ENCODE data around the gene RPS6KA1. TPM values are rescaled to one million over a fixed set of nuclear protein-coding genes. Genes with fewer than 3 reads are reported as not detected.

RPS6KA1 gene
- total RNA-seq, 5 donors from 2014 or later (not counting 1 experiment from before 2014, with no cell fraction given) = 85.8 to 123 (median 101) TPM

DNA sequence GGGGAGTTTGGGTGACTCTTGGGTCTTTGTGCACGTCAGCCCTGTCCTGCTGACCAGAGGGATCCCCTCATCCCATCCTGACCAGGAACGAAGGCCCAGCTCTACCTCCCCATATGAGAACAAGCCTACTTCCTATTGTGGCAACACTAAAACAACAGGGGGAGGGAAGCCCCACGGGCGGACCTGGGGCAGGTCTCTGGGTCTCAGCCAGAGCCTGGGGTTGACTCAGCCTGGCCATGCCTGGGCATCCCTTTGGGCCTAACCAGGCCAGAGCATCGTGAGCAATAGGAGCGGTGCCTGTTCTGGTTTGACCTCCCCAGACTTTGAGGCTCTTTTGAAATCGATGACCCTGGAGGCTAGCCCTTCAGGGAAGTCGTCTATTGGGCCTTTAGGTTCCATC, 16.8 kb downstream of the RPS6KA1 start:
- no peaks in the 10 kb centered on the region for H3K9me3 Mint-ChIP-seq
- peak overlapping the region; percentile 48 for H3K27ac ChIP-seq (ENCODE audit: low read length)
- ATAC-seq (replicated peaks in 1 of 4) = no peak
- H3K4me1 Mint-ChIP-seq = peaks cover 68 to 74% (median 73%) of the 10 kb centered on the region in 3 donors
- peak overlapping the region; percentile 66 to 87 for H3K4me3 ChIP-seq (ENCODE audit: control insufficient read depth in 1 of 2, extremely low read depth in 1 of 2, low read length in 1 of 2)
- ChIA-PET CTCF (no interaction called here), POLR2A (no interaction called here)
- DNase-seq = peak in 1 of 35 experiments; percentile 9
- H3K27ac Mint-ChIP-seq = peak overlapping the region; percentile 97
- H3K36me3 ChIP-seq (ENCODE audit: control insufficient read depth in 2 of 2, extremely low read depth in 1 of 2, insufficient read depth in 1 of 2, low read length in 1 of 2) = peaks cover 18 to 36% of the 10 kb centered on the region in 2 donors
- H3K27me3 Mint-ChIP-seq = no peaks in the 10 kb centered on the region
- H3K27me3 ChIP-seq (replicated peaks in 1 of 2; ENCODE audit: control insufficient read depth in 2 of 2, extremely low read depth in 1 of 2, insufficient read depth in 2 of 2, low read length in 1 of 2) = no peaks in the 10 kb centered on the region
- H3K4me3 Mint-ChIP-seq = peak overlapping the region; percentile 79 to 91 (median 87)
- H3K4me1 ChIP-seq (ENCODE audit: control insufficient read depth in 1 of 2, extremely low read depth in 1 of 2, insufficient read depth in 2 of 2, low read length in 2 of 2) = peaks cover 32 to 83% of the 10 kb centered on the region in 2 experiments
- WGBS (ENCODE audit: insufficient coverage) = 37% methylated on average over 5 of the region's 8 CpGs
- H3K36me3 Mint-ChIP-seq = peaks cover 29% of the 10 kb centered on the region
- H3K9me3 ChIP-seq = no peaks in the 10 kb centered on the region

DNA sequence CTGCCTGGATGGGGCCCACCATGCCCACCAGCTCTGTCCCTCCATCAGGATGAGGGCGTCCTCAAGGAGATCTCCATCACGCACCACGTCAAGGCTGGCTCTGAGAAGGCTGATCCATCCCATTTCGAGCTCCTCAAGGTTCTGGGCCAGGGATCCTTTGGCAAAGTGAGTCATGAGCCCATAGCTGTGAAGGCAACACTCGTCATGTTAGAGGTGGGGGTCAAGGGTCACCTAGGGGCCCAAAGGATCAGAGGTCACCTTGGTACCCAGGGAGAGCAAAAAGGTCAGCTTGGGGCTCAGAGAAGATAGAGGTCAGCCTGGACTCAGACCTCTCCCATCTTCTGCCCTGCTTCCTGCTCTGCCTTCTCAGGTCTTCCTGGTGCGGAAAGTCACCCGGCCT, 17.3 kb downstream of the RPS6KA1 start:
- Mint-ChIP-seq H3K4me3 (peak overlapping the region; percentile 79 to 91 (median 87)), H3K36me3 (peaks cover 33% of the 10 kb centered on the region), H3K9me3 (no peaks in the 10 kb centered on the region), H3K27ac (peak overlapping the region; percentile 97), H3K27me3 (no peaks in the 10 kb centered on the region), H3K4me1 (peaks cover 63 to 69% (median 69%) of the 10 kb centered on the region in 3 donors)
- Histone ChIP-seq H3K27me3 (replicated peaks in 1 of 2; ENCODE audit: control insufficient read depth in 2 of 2, extremely low read depth in 1 of 2, insufficient read depth in 2 of 2, low read length in 1 of 2) (no peaks in the 10 kb centered on the region), H3K4me1 (ENCODE audit: control insufficient read depth in 1 of 2, extremely low read depth in 1 of 2, insufficient read depth in 2 of 2, low read length in 2 of 2) (peaks cover 28 to 83% of the 10 kb centered on the region in 2 experiments), H3K27ac (ENCODE audit: low read length) (peak overlapping the region; percentile 48), H3K36me3 (ENCODE audit: control insufficient read depth in 2 of 2, extremely low read depth in 1 of 2, insufficient read depth in 1 of 2, low read length in 1 of 2) (peaks cover 22 to 40% of the 10 kb centered on the region in 2 donors), H3K4me3 (ENCODE audit: control insufficient read depth in 1 of 2, extremely low read depth in 1 of 2, low read length in 1 of 2) (peak overlapping the region; percentile 66 to 87), H3K9me3 (no peaks in the 10 kb centered on the region)
- CTCF ChIA-PET = no interaction called here
- POLR2A ChIA-PET = no interaction called here
- ATAC-seq (replicated peaks in 1 of 4) (no peak), DNase-seq (no peak)
- 82% methylated on average over 5 of the region's 7 CpGs for WGBS (ENCODE audit: insufficient coverage)

DNA sequence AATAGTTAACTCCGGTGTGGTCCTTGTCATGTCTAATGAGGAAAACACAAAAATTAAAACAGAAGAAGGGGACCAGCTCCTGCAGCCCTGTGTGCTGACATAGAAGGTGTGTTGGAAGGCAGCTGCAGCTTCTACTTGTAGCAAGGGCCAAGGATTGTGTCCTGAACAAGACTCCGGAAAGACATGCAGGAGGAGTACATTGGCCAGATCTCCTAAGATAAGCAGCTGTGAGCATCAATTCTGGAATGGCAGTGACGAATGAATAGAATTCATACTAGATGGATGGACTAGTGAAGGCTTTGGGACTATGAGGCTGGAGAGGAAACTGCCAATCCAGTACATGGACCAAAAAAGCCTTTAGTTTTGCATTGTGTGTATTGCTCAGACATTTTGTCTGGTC, 19.3 kb downstream of the RPS6KA1 start:
- WGBS (ENCODE audit: insufficient coverage) = 78% methylated on average over 2 of the region's 3 CpGs
- ChIA-PET POLR2A (interaction anchor here in 1 of 2 donors (0.6 kb wide), 1 partner anchor 172 kb away, joined by 3 read pairs; no protein-coding TSS in a partner anchor), CTCF (no interaction called here)
- Histone ChIP-seq H3K4me1 (ENCODE audit: control insufficient read depth in 1 of 2, extremely low read depth in 1 of 2, insufficient read depth in 2 of 2, low read length in 2 of 2) (peaks cover 19 to 73% of the 10 kb centered on the region in 2 experiments), H3K9me3 (no peaks in the 10 kb centered on the region), H3K36me3 (ENCODE audit: control insufficient read depth in 2 of 2, extremely low read depth in 1 of 2, insufficient read depth in 1 of 2, low read length in 1 of 2) (peaks cover 30 to 58% of the 10 kb centered on the region in 2 donors), H3K4me3 (ENCODE audit: control insufficient read depth in 1 of 2, extremely low read depth in 1 of 2, low read length in 1 of 2) (no peak overlapping the region), H3K27me3 (replicated peaks in 1 of 2; ENCODE audit: control insufficient read depth in 2 of 2, extremely low read depth in 1 of 2, insufficient read depth in 2 of 2, low read length in 1 of 2) (no peaks in the 10 kb centered on the region), H3K27ac (ENCODE audit: low read length) (no peak overlapping the region)
- ATAC-seq (replicated peaks in 1 of 4) (no peak), DNase-seq (no peak)
- peaks cover 42% of the 10 kb centered on the region for H3K36me3 Mint-ChIP-seq
- H3K27ac Mint-ChIP-seq = peak overlapping the region; percentile 50 to 72
- H3K4me1 Mint-ChIP-seq = peaks cover 43 to 54% (median 50%) of the 10 kb centered on the region in 3 donors
- H3K27me3 Mint-ChIP-seq = no peaks in the 10 kb centered on the region
- no peak overlapping the region for H3K4me3 Mint-ChIP-seq
- no peaks in the 10 kb centered on the region for H3K9me3 Mint-ChIP-seq

DNA sequence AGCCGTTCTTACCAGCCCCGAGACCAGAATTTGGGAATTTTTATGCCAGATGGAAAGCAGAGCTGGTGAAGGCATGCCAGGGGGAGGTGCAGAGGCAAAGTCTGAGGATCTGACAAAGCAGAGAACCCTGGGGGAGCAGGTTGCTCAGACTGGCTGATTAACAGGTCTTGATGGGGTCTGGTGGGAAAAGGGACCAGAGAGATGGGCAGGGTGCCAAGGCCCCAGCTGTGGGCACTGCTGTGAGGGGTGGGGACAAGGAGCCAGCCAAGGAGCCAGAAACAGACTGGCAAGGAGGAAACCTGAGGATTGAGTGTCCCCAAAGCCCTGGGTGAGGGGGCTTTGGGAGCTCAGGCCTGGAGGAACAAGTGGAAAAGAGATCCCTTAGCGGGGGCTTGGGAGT, 21.4 kb downstream of the RPS6KA1 start:
- H3K9me3 Mint-ChIP-seq = no peaks in the 10 kb centered on the region
- no peaks in the 10 kb centered on the region for H3K27me3 Mint-ChIP-seq
- no peak overlapping the region for H3K4me3 ChIP-seq (ENCODE audit: control insufficient read depth in 1 of 2, extremely low read depth in 1 of 2, low read length in 1 of 2)
- peak overlapping the region in 1 of 2 donors; percentile 23 for H3K27ac Mint-ChIP-seq
- no peak for DNase-seq
- peaks cover 12 to 67% of the 10 kb centered on the region in 2 experiments for H3K4me1 ChIP-seq (ENCODE audit: control insufficient read depth in 1 of 2, extremely low read depth in 1 of 2, insufficient read depth in 2 of 2, low read length in 2 of 2)
- no peak overlapping the region for H3K27ac ChIP-seq (ENCODE audit: low read length)
- peaks cover 40 to 79% of the 10 kb centered on the region in 2 donors for H3K36me3 ChIP-seq (ENCODE audit: control insufficient read depth in 2 of 2, extremely low read depth in 1 of 2, insufficient read depth in 1 of 2, low read length in 1 of 2)
- ChIA-PET CTCF (no interaction called here), POLR2A (no interaction called here)
- peaks cover 27 to 35% (median 30%) of the 10 kb centered on the region in 3 donors for H3K4me1 Mint-ChIP-seq
- H3K27me3 ChIP-seq (replicated peaks in 1 of 2; ENCODE audit: control insufficient read depth in 2 of 2, extremely low read depth in 1 of 2, insufficient read depth in 2 of 2, low read length in 1 of 2) = no peaks in the 10 kb centered on the region
- no peak overlapping the region for H3K4me3 Mint-ChIP-seq
- no peak for ATAC-seq (replicated peaks in 1 of 4)
- WGBS (ENCODE audit: insufficient coverage) = 100% methylated on average over 3 of the region's 3 CpGs
- no peaks in the 10 kb centered on the region for H3K9me3 ChIP-seq
- H3K36me3 Mint-ChIP-seq = peaks cover 45% of the 10 kb centered on the region

DNA sequence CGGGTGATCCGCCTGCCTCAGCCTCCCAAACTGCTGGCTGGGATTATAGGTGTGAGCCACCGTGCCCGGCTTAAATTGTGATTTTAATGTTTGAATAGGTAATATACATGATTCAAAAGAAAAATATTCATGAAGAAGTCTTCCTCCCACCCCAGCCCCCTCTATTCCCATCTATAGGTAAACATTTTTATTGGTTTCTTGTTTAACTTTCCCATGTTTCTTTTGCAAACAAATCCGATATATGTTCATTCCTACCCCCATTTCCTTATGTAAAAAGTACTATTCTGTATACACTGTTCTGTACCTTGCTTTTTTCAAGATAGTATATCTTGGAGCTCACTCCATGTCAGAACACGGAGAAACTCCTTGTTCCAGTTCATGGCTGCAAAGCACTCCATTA, 23.2 kb downstream of the RPS6KA1 start:
- Mint-ChIP-seq H3K27me3 (no peaks in the 10 kb centered on the region), H3K36me3 (peaks cover 47% of the 10 kb centered on the region), H3K4me3 (no peak overlapping the region), H3K27ac (no peak overlapping the region), H3K9me3 (no peaks in the 10 kb centered on the region), H3K4me1 (peaks cover 10 to 18% (median 13%) of the 10 kb centered on the region in 3 donors)
- POLR2A ChIA-PET = interaction anchor here in 1 of 2 donors (0.6 kb wide), 1 partner anchor 988 kb away, joined by 3 read pairs; no protein-coding TSS in a partner anchor
- DNase-seq = no peak
- peaks cover 40 to 86% of the 10 kb centered on the region in 2 donors for H3K36me3 ChIP-seq (ENCODE audit: control insufficient read depth in 2 of 2, extremely low read depth in 1 of 2, insufficient read depth in 1 of 2, low read length in 1 of 2)
- CTCF ChIA-PET = interaction anchor here in 1 of 2 donors (0.6 kb wide), 2 partner anchors 50 to 297 kb away, joined by 3 to 7 read pairs; no protein-coding TSS in a partner anchor
- H3K27ac ChIP-seq (ENCODE audit: low read length) = peak overlapping the region; percentile 10
- H3K9me3 ChIP-seq = no peaks in the 10 kb centered on the region
- H3K27me3 ChIP-seq (replicated peaks in 1 of 2; ENCODE audit: control insufficient read depth in 2 of 2, extremely low read depth in 1 of 2, insufficient read depth in 2 of 2, low read length in 1 of 2) = no peaks in the 10 kb centered on the region
- peaks cover 0 to 52% of the 10 kb centered on the region in 2 experiments for H3K4me1 ChIP-seq (ENCODE audit: control insufficient read depth in 1 of 2, extremely low read depth in 1 of 2, insufficient read depth in 2 of 2, low read length in 2 of 2)
- no CpG with 5 or more reads among the region's 6 CpGs for WGBS (ENCODE audit: insufficient coverage)
- no peak for ATAC-seq (replicated peaks in 1 of 4)
- H3K4me3 ChIP-seq (ENCODE audit: control insufficient read depth in 1 of 2, extremely low read depth in 1 of 2, low read length in 1 of 2) = no peak overlapping the region

DNA sequence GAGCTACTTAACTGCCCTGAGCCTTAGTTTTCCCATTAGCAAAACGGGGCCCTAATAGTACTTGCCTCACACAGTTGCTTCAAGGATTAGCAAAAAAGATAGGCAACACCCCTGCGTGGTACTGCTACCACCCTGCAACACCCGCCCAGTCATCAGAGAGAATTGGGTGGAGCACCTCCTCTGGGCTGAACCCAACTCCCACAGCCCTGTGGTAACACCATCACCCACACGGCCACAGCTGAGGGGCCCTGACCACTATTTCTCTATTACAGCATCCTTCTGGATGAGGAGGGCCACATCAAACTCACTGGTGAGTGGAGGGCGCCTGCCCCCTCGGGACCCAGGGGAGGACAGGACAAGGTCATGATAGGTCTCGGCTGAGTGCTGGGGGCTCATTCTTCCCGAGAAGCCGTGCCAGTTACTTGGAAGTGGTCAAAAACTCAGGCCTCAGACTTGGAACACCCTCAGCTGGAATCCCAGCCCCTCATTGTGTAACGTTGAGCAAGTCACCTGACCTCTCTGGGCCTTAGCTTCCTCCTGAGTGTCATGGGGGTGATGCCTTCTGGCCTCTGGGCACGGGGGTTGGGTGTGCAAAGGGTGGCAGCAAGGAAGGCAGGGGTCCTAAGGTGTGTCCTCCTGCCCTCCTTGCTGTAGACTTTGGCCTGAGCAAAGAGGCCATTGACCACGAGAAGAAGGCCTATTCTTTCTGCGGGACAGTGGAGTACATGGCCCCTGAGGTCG, 24.6 kb downstream of the RPS6KA1 start:
- no peak overlapping the region for H3K4me3 Mint-ChIP-seq
- H3K9me3 Mint-ChIP-seq = no peaks in the 10 kb centered on the region
- H3K36me3 Mint-ChIP-seq = peaks cover 50% of the 10 kb centered on the region
- peak overlapping the region; percentile 4 for H3K27ac ChIP-seq (ENCODE audit: low read length)
- peaks cover 0 to 41% of the 10 kb centered on the region in 2 experiments for H3K4me1 ChIP-seq (ENCODE audit: control insufficient read depth in 1 of 2, extremely low read depth in 1 of 2, insufficient read depth in 2 of 2, low read length in 2 of 2)
- no peaks in the 10 kb centered on the region for H3K9me3 ChIP-seq
- DNase-seq (peak in 2 of 35 experiments; percentile 18 to 20), ATAC-seq (replicated peaks in 1 of 4) (no peak)
- ChIA-PET POLR2A (no interaction called here), CTCF (no interaction called here)
- H3K27ac Mint-ChIP-seq = peak overlapping the region in 1 of 2 donors; percentile 28
- 72% methylated on average over 10 of the region's 14 CpGs for WGBS (ENCODE audit: insufficient coverage)
- peaks cover 0 to 7% (median 0%) of the 10 kb centered on the region in 3 donors for H3K4me1 Mint-ChIP-seq
- no peaks in the 10 kb centered on the region for H3K27me3 ChIP-seq (replicated peaks in 1 of 2; ENCODE audit: control insufficient read depth in 2 of 2, extremely low read depth in 1 of 2, insufficient read depth in 2 of 2, low read length in 1 of 2)
- peaks cover 47 to 86% of the 10 kb centered on the region in 2 donors for H3K36me3 ChIP-seq (ENCODE audit: control insufficient read depth in 2 of 2, extremely low read depth in 1 of 2, insufficient read depth in 1 of 2, low read length in 1 of 2)
- H3K27me3 Mint-ChIP-seq = no peaks in the 10 kb centered on the region
- H3K4me3 ChIP-seq (ENCODE audit: control insufficient read depth in 1 of 2, extremely low read depth in 1 of 2, low read length in 1 of 2) = no peak overlapping the region

Data from T-cell (primary cell).